SK-N-SH treated with all-trans-retinoic acid at 6 μM for 48 hours (cell line): Measurements from ENCODE around the gene MIEF2.

Experiments
- ATAC-seq: fragments of 200-7000 bp; cut with Tn5 transposase; 3 replicates; pipeline ENCODE4 v1.9.1; 2020; ENCODE audit warnings: mild to moderate bottlenecking, moderate library complexity
- ARNTL ChIP-seq: fragments of 450-650 bp; formaldehyde crosslinking; IDR thresholded peaks from 2 replicates; pipeline ENCODE4 v1.5.0; 2020; ENCODE audit warnings: low read depth, mild to moderate bottlenecking, moderate library complexity, borderline replicate concordance
- BACH2 ChIP-seq: fragments of 250-450 bp; sonication (Bioruptor Pico); IDR thresholded peaks from 2 replicates; pipeline ENCODE4 v1.9.0; 2021; ENCODE audit warnings: mild to moderate bottlenecking, borderline replicate concordance
- CREB5 ChIP-seq: fragments of 250-450 bp; sonication (Bioruptor Pico); IDR thresholded peaks from 2 replicates; pipeline ENCODE4 v1.5.1; 2020; ENCODE audit warnings: low read depth, mild to moderate bottlenecking, moderate library complexity
- CSDC2 ChIP-seq: fragments of 250-450 bp; sonication (Bioruptor Pico); IDR thresholded peaks from 2 replicates; pipeline ENCODE4 v1.5.0; 2020; ENCODE audit warnings: mild to moderate bottlenecking, moderate library complexity
- CSRNP3 ChIP-seq: fragments of 250-450 bp; sonication (Bioruptor Pico); IDR thresholded peaks from 2 replicates; pipeline ENCODE4 v1.5.1; 2021; ENCODE audit warnings: mild to moderate bottlenecking, moderate library complexity
- ESRRG ChIP-seq: fragments of 250-450 bp; sonication (Bioruptor Pico); IDR thresholded peaks from 2 replicates; pipeline ENCODE4 v1.6.1; 2021; ENCODE audit warnings: mild to moderate bottlenecking
- GLIS3 ChIP-seq: fragments of 250-450 bp; sonication (Bioruptor Pico); IDR thresholded peaks from 2 replicates; pipeline ENCODE4 v1.5.0; 2020; ENCODE audit warnings: mild to moderate bottlenecking, moderate library complexity
- ISL1 ChIP-seq: fragments of 250-450 bp; sonication (Bioruptor Pico); IDR thresholded peaks from 2 replicates; pipeline ENCODE4 v2.1.2; 2022; ENCODE audit warnings: mild to moderate bottlenecking, moderate library complexity
- OSR1 ChIP-seq: fragments of 250-450 bp; sonication (Bioruptor Pico); IDR thresholded peaks from 2 replicates; pipeline ENCODE4 v1.8.0; 2022; ENCODE audit warnings: moderate library complexity, mild to moderate bottlenecking, inconsistent platforms
- PATZ1 ChIP-seq: fragments of 250-450 bp; sonication (Bioruptor Pico); IDR thresholded peaks from 2 replicates; pipeline ENCODE4 v1.8.0; 2020; ENCODE audit warnings: mild to moderate bottlenecking, moderate library complexity, borderline replicate concordance
- PPARA ChIP-seq: fragments of 250-450 bp; sonication (Bioruptor Pico); IDR thresholded peaks from 2 replicates; pipeline ENCODE4 v1.5.0; 2020; ENCODE audit warnings: mild to moderate bottlenecking, borderline replicate concordance
- RARB ChIP-seq: fragments of 250-450 bp; sonication (Bioruptor Pico); IDR thresholded peaks from 2 replicates; pipeline ENCODE4 v1.8.0; 2021; ENCODE audit warnings: mild to moderate bottlenecking, moderate library complexity
- SNAI2 ChIP-seq: fragments of 250-450 bp; sonication (Bioruptor Pico); IDR thresholded peaks from 2 replicates; pipeline ENCODE4 v1.5.0; 2020; ENCODE audit warnings: mild to moderate bottlenecking, moderate library complexity
- TCF4 ChIP-seq: fragments of 250-450 bp; sonication (Bioruptor Pico); IDR thresholded peaks from 2 replicates; pipeline ENCODE4 v1.8.0; 2021; ENCODE audit warnings: mild to moderate bottlenecking, moderate library complexity, borderline replicate concordance
- TOX ChIP-seq: fragments of 250-450 bp; sonication (Bioruptor Pico); IDR thresholded peaks from 2 replicates; pipeline ENCODE4 v1.8.0; 2021; ENCODE audit warnings: mild to moderate bottlenecking, moderate library complexity, borderline replicate concordance
- TSHZ2 ChIP-seq: fragments of 250-450 bp; sonication (Bioruptor Pico); IDR thresholded peaks from 2 replicates; pipeline ENCODE4 v1.5.0; 2020; ENCODE audit warnings: mild to moderate bottlenecking, moderate library complexity
- ZC3H10 ChIP-seq: fragments of 250-450 bp; sonication (Bioruptor Pico); IDR thresholded peaks from 2 replicates; pipeline ENCODE4 v1.5.1; 2021; ENCODE audit warnings: mild to moderate bottlenecking, moderate library complexity
- ZFP3 ChIP-seq: fragments of 250-450 bp; sonication (Bioruptor Pico); IDR thresholded peaks from 2 replicates; pipeline ENCODE4 v1.5.0; 2020; ENCODE audit warnings: mild to moderate bottlenecking, moderate library complexity
- ZFP30 ChIP-seq: fragments of 450-650 bp; formaldehyde crosslinking; IDR thresholded peaks from 2 replicates; pipeline ENCODE4 v1.5.0; 2022; ENCODE audit warnings: mild to moderate bottlenecking, moderate library complexity
- ZNF565 ChIP-seq: fragments of 450-650 bp; formaldehyde crosslinking; conservative IDR thresholded peaks from 2 replicates; pipeline ENCODE4 v1.5.0; 2020; ENCODE audit warnings: low read depth, mild to moderate bottlenecking, moderate library complexity
- ZNF70 ChIP-seq: fragments of 450-650 bp; formaldehyde crosslinking; IDR thresholded peaks from 2 replicates; pipeline ENCODE4 v1.5.0; 2020; ENCODE audit warnings: mild to moderate bottlenecking, moderate library complexity
- ZNF8 ChIP-seq: fragments of 450-650 bp; formaldehyde crosslinking; IDR thresholded peaks from 2 replicates; pipeline ENCODE4 v1.5.0; 2020; ENCODE audit warnings: mild to moderate bottlenecking, moderate library complexity
- TF ChIP-seq, protein P1 (sequence below): fragments of 250-450 bp; sonication (Bioruptor Pico); IDR thresholded peaks from 2 replicates; pipeline ENCODE4 v1.8.0; 2021; ENCODE audit warnings: low read depth, mild to moderate bottlenecking, moderate library complexity, borderline replicate concordance

MIEF2 gene

DNA sequence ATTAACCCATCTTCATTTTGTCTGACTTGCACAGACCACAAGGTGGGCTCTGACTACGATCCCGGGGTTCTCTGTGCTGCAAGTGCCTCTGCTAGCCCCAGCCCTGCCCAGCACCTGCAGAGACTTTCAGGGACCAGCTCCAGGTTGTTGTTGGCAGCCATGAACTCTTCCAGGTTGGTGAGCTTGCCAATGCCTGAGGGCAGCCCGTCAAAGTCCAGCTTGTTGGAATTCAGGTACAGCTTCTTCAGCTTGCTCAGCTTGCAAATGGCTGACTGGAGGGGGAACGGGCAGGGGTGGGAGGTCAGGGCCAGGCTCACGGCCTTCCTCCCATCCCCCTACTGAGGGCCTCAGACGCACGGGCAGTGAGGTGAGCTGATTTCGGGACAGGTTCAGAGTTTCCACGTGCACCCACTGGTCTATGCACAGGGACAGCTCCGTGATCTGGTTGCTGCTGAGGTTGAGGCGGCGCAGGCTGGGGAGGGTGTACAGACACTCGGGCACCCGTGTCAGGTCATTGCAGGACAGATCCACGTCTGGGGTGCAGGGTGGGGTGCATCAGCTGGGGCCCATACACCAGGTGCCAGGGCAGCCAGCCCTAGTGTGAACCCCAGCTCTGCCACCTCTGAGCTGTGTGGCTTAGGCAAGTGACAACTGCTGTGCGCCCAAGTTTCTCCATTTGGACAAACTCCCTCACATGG, 7.1 kb upstream of the MIEF2 start:
- ATAC-seq, result no peak
- TF ChIP-seq, protein P1, sequence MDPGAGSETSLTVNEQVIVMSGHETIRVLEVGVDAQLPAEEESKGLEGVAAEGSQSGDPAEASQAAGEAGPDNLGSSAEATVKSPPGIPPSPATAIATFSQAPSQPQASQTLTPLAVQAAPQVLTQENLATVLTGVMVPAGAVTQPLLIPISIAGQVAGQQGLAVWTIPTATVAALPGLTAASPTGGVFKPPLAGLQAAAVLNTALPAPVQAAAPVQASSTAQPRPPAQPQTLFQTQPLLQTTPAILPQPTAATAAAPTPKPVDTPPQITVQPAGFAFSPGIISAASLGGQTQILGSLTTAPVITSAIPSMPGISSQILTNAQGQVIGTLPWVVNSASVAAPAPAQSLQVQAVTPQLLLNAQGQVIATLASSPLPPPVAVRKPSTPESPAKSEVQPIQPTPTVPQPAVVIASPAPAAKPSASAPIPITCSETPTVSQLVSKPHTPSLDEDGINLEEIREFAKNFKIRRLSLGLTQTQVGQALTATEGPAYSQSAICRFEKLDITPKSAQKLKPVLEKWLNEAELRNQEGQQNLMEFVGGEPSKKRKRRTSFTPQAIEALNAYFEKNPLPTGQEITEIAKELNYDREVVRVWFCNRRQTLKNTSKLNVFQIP (CRISPR knock-in tag), result no peak
- TF ChIP-seq TOX (no peak), ZFP3 (CRISPR knock-in tag) (no peak), ZNF70 (no peak), ZNF8 (CRISPR knock-in tag) (no peak), PATZ1 (CRISPR knock-in tag) (no peak), ISL1 (CRISPR knock-in tag) (no peak), OSR1 (CRISPR knock-in tag) (no peak), ZC3H10 (CRISPR knock-in tag) (no peak), ESRRG (CRISPR knock-in tag) (no peak), BACH2 (CRISPR knock-in tag) (no peak), CSRNP3 (CRISPR knock-in tag) (no peak), ZNF565 (CRISPR knock-in tag) (no peak), CSDC2 (CRISPR knock-in tag) (no peak), ARNTL (CRISPR knock-in tag) (no peak), TSHZ2 (CRISPR knock-in tag) (no peak), GLIS3 (no peak), PPARA (CRISPR knock-in tag) (no peak), TCF4 (CRISPR knock-in tag) (no peak), SNAI2 (CRISPR knock-in tag) (no peak)

DNA sequence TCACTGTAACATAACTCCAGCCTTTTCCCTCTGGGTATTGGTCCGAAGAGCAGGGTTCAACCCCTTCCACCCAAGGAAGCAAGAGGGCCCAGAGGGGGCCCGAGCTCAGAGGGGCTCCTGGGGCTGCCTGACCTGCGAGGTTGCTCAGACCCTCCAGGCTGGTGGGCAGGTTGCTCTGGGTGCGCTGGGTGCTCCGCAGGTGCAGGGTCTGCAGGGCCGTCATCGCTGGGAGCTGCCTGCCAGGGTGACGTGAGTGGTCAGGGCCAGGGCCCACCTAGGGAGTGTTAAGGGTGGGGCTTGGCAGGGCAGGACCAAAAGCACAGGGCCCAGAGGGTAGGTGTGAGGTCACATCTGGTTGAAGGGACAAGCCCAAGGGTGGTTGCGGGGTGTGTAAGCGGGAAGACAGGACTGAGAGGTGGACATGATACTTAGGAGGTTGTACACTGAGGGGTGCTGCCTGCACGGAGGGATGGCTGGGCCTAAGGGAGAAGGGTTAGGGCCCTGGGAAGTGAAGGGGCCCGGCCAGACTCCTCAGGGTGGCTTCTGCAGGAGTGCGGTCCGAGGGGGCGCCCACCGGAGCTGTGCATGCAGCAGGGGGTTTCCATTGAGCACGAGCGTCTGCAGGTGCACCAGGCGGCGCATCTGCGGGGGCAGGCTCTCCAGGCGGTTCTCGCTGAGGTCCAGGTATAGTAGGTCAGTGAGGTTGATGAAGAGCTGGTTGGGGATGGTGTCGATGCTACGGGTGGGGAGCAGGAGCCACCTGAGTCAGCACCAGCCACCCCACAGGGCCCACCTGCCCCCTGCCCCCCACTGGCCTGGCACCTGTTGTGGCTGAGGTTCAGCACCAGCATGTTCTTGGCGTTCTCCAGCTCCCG, 6.3 kb upstream of the MIEF2 start:
- ATAC-seq, result no peak
- no peak for TF ChIP-seq RARB (CRISPR knock-in tag)
- no peak for TF ChIP-seq ZFP30 (CRISPR knock-in tag)
- TF ChIP-seq ESRRG (CRISPR knock-in tag), result no peak
- no peak for TF ChIP-seq PATZ1 (CRISPR knock-in tag)
- no peak for TF ChIP-seq ZNF8 (CRISPR knock-in tag)
- no peak for TF ChIP-seq BACH2 (CRISPR knock-in tag)
- no peak for TF ChIP-seq SNAI2 (CRISPR knock-in tag)
- no peak for TF ChIP-seq CREB5 (CRISPR knock-in tag)
- TF ChIP-seq TOX, result no peak
- no peak for TF ChIP-seq ZNF565 (CRISPR knock-in tag)
- TF ChIP-seq CSRNP3 (CRISPR knock-in tag), result no peak
- TF ChIP-seq, protein P1 (CRISPR knock-in tag), result no peak
- TF ChIP-seq ARNTL (CRISPR knock-in tag), result no peak
- TF ChIP-seq ZC3H10 (CRISPR knock-in tag), result no peak
- no peak for TF ChIP-seq ZFP3 (CRISPR knock-in tag)
